Ovary (tissue), 9 donors: ENCODE data around the gene GLCE. TPM values are rescaled to one million over a fixed set of nuclear protein-coding genes. Genes with fewer than 3 reads are reported as not detected.

Experiments
- DNase-seq, 5 donors: peaks; one replicate each; pipeline ENCODE4 v3.0.0-alpha.2; 2019 to 2020
- H3K27ac ChIP-seq, 2 donors: fragments of 200-600 bp; one replicate each; pipeline versions ENCODE4 v1.5.1 to v1.8.0; 2019 to 2022
- H3K27me3 ChIP-seq: fragments of 200-600 bp; one replicate; pipeline ENCODE4 v1.8.0; 2022
- H3K36me3 ChIP-seq: fragments of 200-600 bp; sonication (generic); one replicate; pipeline ENCODE4 v1.5.1; 2019
- H3K4me1 ChIP-seq: one replicate; pipeline ENCODE4 v1.8.1; 2013; ENCODE audit warnings: mild to moderate bottlenecking, moderate library complexity; ENCODE audit not compliant: insufficient read depth
- H3K4me3 ChIP-seq: fragments of 200-600 bp; sonication (generic); one replicate; pipeline ENCODE4 v1.5.1; 2017
- H3K9me3 ChIP-seq, 2 donors: fragments of 200-600 bp in 1 of 2; sonication (generic) in 1 of 2; one replicate each; pipeline versions ENCODE4 v1.5.1 to v1.8.1; 2013 to 2019; ENCODE audit warnings: mild to moderate bottlenecking in 1 of 2, moderate library complexity in 1 of 2
- CTCF ChIP-seq, 3 donors: fragments of 450-650 bp in 2 of 3; fragments of 200-600 bp in 1 of 3; IDR thresholded peaks; one replicate each; pipeline versions ENCODE4 v1.5.1 to v1.8.0; 2016 to 2022; ENCODE audit warnings: antibody characterized with exemption in 3 of 3, mild to moderate bottlenecking in 1 of 3
- EP300 ChIP-seq: sonication (generic); formaldehyde crosslinking; IDR thresholded peaks from one replicate; pipeline ENCODE4 v1.6.1; 2017; ENCODE audit warnings: antibody characterized with exemption
- POLR2A ChIP-seq: fragments of 450-650 bp; IDR thresholded peaks from one replicate; pipeline ENCODE4 v1.6.1; 2017; ENCODE audit warnings: antibody characterized with exemption, mild to moderate bottlenecking, moderate library complexity
- WGBS, 3 donors: extraction: QIAGEN DNeasy Blood & Tissue Kit in 1 of 3; methylation state at CpG; one replicate each; pipeline versions ENCODE4 v1.1.5 to v1.1.7; 2013 to 2017; 5-methylcytosine and 5-hydroxymethylcytosine counted together
- intact Hi-C, 4 donors: fragments of 100-400 bp; cut with DNase I; formaldehyde crosslinking; loops; one replicate each; pipeline versions ENCODE4 v1.11.0 to v1.15.1; 2022 to 2023
- polyA plus RNA-seq, 2 donors: library from polyadenylated mRNA; stranded (reverse); fragments of 200-250 nt in 1 of 2; fragments of 350-450 nt in 1 of 2; fragmentation: Illumina TruSeq in 1 of 2; extraction: RNeasy Lipid Tissue Mini Kit (QIAGEN cat#74804) in 1 of 2; gene quantifications; one replicate each; pipeline ENCODE4 v1.2.3, GENCODE V29; 2013 to 2014
- total RNA-seq, 7 donors: library from RNA; depleted of rRNA in 2 of 7; stranded (reverse); fragments of >200 nt in 2 of 7; fragmentation: NEBNext Ultra II Directional in 3 of 7; extraction: Animal tissue kit (Norgen Biotek cat#: 25700) in 3 of 7; gene quantifications; one replicate each; pipeline versions ENCODE4 v1.1.0 to v1.2.4, GENCODE V29; 2016 to 2023
- donor health status: DM: no; HTN: no; CAD: no; lungs with moderate emphysema.
- donor health status: DM: no; HTN: no; CAD: no.
- donor health status: Bipolar disorder and iron deficiency.
- donor health status: DM: yes; HTN: yes; CAD: no.
- donor health status: DM: no; HTN: no; CAD: no.
- donor health status: DM: yes; HTN: yes; CAD: no.

The GLCE gene
- total and polyA plus RNA-seq, 9 donors: 12.2 to 23.2 (median 16.7) TPM

GRCh38 chr15:69138963-69139362 lies 21.5 kb upstream of the GLCE start:
- intact Hi-C loops: no loop called here
- TF ChIP-seq CTCF (IDR thresholded peaks at IDR 0.05) (no peak), EP300 (no peak), POLR2A (no peak)
- Histone ChIP-seq H3K36me3 (no peaks in the 10 kb centered on the region), H3K27me3 (no peaks in the 10 kb centered on the region), H3K4me1 (no peaks in the 10 kb centered on the region), H3K9me3 (no peaks in the 10 kb centered on the region), H3K27ac (no peak overlapping the region), H3K4me3 (no peak overlapping the region)
- WGBS, 3 donors: 68 to 70% (median 68%) methylated on average over 4 of the region's 4 CpGs
- no peak for DNase-seq

- H3K4me3 ChIP-seq: no peak overlapping the region
- TF ChIP-seq EP300 (no peak), CTCF (IDR thresholded peaks at IDR 0.05) (no peak), POLR2A (no peak)
- no peaks in the 10 kb centered on the region for H3K36me3 ChIP-seq
- H3K27me3 ChIP-seq: no peaks in the 10 kb centered on the region
- 38 to 60% (median 47%) methylated on average over 13 of the region's 13 CpGs for WGBS, 3 donors
- no peaks in the 10 kb centered on the region for H3K4me1 ChIP-seq
- no peaks in the 10 kb centered on the region for H3K9me3 ChIP-seq
- no peak for DNase-seq
- H3K27ac ChIP-seq: no peak overlapping the region
- intact Hi-C loops: loop anchor here in 1 of 4 donors (10.0 kb wide), 1 partner anchor 244 kb away; no protein-coding TSS in a partner anchor
Measured at GRCh38 chr15:69140306-69140705, 20.1 kb upstream of the GLCE start.

- Histone ChIP-seq H3K9me3 (no peaks in the 10 kb centered on the region), H3K4me1 (no peaks in the 10 kb centered on the region), H3K4me3 (no peak overlapping the region), H3K27ac (no peak overlapping the region), H3K36me3 (no peaks in the 10 kb centered on the region), H3K27me3 (no peaks in the 10 kb centered on the region)
- 51 to 76% (median 56%) methylated on average over 3 of the region's 3 CpGs for WGBS, 3 donors
- DNase-seq: no peak
- TF ChIP-seq CTCF (IDR thresholded peaks at IDR 0.05): no peak
- no peak for TF ChIP-seq EP300
- no peak for TF ChIP-seq POLR2A
- intact Hi-C loops: loop anchor here in 1 of 4 donors (10.0 kb wide), 1 partner anchor 244 kb away; no protein-coding TSS in a partner anchor
Measured at GRCh38 chr15:69141286-69141701, 19.1 kb upstream of the GLCE start.

- 8 to 36% (median 27%) methylated on average over 1 of the region's 1 CpG for WGBS, 3 donors
- H3K4me3 ChIP-seq: no peak overlapping the region
- H3K27me3 ChIP-seq: no peaks in the 10 kb centered on the region
- no peaks in the 10 kb centered on the region for H3K36me3 ChIP-seq
- H3K9me3 ChIP-seq: no peaks in the 10 kb centered on the region
- no peaks in the 10 kb centered on the region for H3K4me1 ChIP-seq
- intact Hi-C loops: loop anchor here in 1 of 4 donors (10.0 kb wide), 1 partner anchor 243 kb away; no protein-coding TSS in a partner anchor
- H3K27ac ChIP-seq: no peak overlapping the region
- TF ChIP-seq EP300 (no peak), POLR2A (no peak), CTCF (IDR thresholded peaks at IDR 0.05) (no peak)
- no peak for DNase-seq
Measured at GRCh38 chr15:69141833-69142232, 18.6 kb upstream of the GLCE start.
